ENCODE results near the gene ZFAND3.
"Not testable (repeated sequence)": the region's sequence is repeated elsewhere in the genome, so short reads cannot be mapped to it uniquely, and the experiment has no call there.

The ZFAND3 gene

GRCh38 chr6:37981626-37982025 is 162.1 kb downstream of the ZFAND3 start:
- no peak for DNase-seq (ENCODE audit: low read depth, low spot score)
- no peak overlapping the region for H3K4me3 ChIP-seq (ENCODE audit: low read length)

- no peak overlapping the region for H3K4me3 ChIP-seq (ENCODE audit: low read length)
- DNase-seq (ENCODE audit: low read depth, low spot score), result no peak
These were observed 162.8 kb downstream of the ZFAND3 start for GRCh38 chr6:37982317-37982716.

- no peak overlapping the region for H3K4me3 ChIP-seq (ENCODE audit: low read length)
- DNase-seq (ENCODE audit: low read depth, low spot score), result no peak
These were observed 164.4 kb downstream of the ZFAND3 start for GRCh38 chr6:37983720-37984501.

- H3K4me3 ChIP-seq (ENCODE audit: low read length), result no peak overlapping the region
- no peak for DNase-seq (ENCODE audit: low read depth, low spot score)
These were observed 165.1 kb downstream of the ZFAND3 start for GRCh38 chr6:37984578-37984977.

GRCh38 chr6:37985355-37985754 is 165.8 kb downstream of the ZFAND3 start:
- DNase-seq (ENCODE audit: low read depth, low spot score), result peak; percentile 79
- no peak overlapping the region for H3K4me3 ChIP-seq (ENCODE audit: low read length)

- H3K4me3 ChIP-seq (ENCODE audit: low read length), result no peak overlapping the region
- DNase-seq (ENCODE audit: low read depth, low spot score), result no peak
These were observed 167.5 kb downstream of the ZFAND3 start for GRCh38 chr6:37987018-37987417.

GRCh38 chr6:37987559-37987958 is 168.0 kb downstream of the ZFAND3 start:
- no peak for DNase-seq (ENCODE audit: low read depth, low spot score)

GRCh38 chr6:37988127-37988526 is 168.6 kb downstream of the ZFAND3 start:
- H3K4me3 ChIP-seq (ENCODE audit: low read length), result no peak overlapping the region
- no peak for DNase-seq (ENCODE audit: low read depth, low spot score)

More at GRCh38 chr6:37987559-37987958, 168.0 kb downstream of the ZFAND3 start:
- no peak overlapping the region for H3K4me3 ChIP-seq (ENCODE audit: low read length)

- H3K4me3 ChIP-seq (ENCODE audit: low read length), result no peak overlapping the region
- DNase-seq (ENCODE audit: low read depth, low spot score), result no peak
These were observed 169.2 kb downstream of the ZFAND3 start for GRCh38 chr6:37988696-37989095.

- H3K4me3 ChIP-seq (ENCODE audit: low read length), result no peak overlapping the region
- DNase-seq (ENCODE audit: low read depth, low spot score), result no peak
These were observed 171.4 kb downstream of the ZFAND3 start for GRCh38 chr6:37990762-37991525.

- no peak for DNase-seq (ENCODE audit: low read depth, low spot score)
These were observed 173.2 kb downstream of the ZFAND3 start for GRCh38 chr6:37992749-37993148.

GRCh38 chr6:37993194-37993593 is 173.7 kb downstream of the ZFAND3 start:
- DNase-seq (ENCODE audit: low read depth, low spot score); H3K4me3 ChIP-seq (ENCODE audit: low read length): not testable (repeated sequence)

More at GRCh38 chr6:37992749-37993148, 173.2 kb downstream of the ZFAND3 start:
- no peak overlapping the region for H3K4me3 ChIP-seq (ENCODE audit: low read length)

- H3K4me3 ChIP-seq (ENCODE audit: low read length), result no peak overlapping the region
- DNase-seq (ENCODE audit: low read depth, low spot score), result no peak
These were observed 174.1 kb downstream of the ZFAND3 start for GRCh38 chr6:37993596-37993995.

- no peak for DNase-seq (ENCODE audit: low read depth, low spot score)
- no peak overlapping the region for H3K4me3 ChIP-seq (ENCODE audit: low read length)
These were observed 174.7 kb downstream of the ZFAND3 start for GRCh38 chr6:37994223-37994622.

- H3K4me3 ChIP-seq (ENCODE audit: low read length), result no peak overlapping the region
- DNase-seq (ENCODE audit: low read depth, low spot score), result no peak
These were observed 178.8 kb downstream of the ZFAND3 start for GRCh38 chr6:37998366-37998765.

- H3K4me3 ChIP-seq (ENCODE audit: low read length), result no peak overlapping the region
- no peak for DNase-seq (ENCODE audit: low read depth, low spot score)
These were observed 181.9 kb downstream of the ZFAND3 start for GRCh38 chr6:38001386-38001785.

GRCh38 chr6:38004908-38005307 is 185.4 kb downstream of the ZFAND3 start:
- no peak overlapping the region for H3K4me3 ChIP-seq (ENCODE audit: low read length)
- DNase-seq (ENCODE audit: low read depth, low spot score), result no peak

- DNase-seq (ENCODE audit: low read depth, low spot score), result peak; percentile 1
- no peak overlapping the region for H3K4me3 ChIP-seq (ENCODE audit: low read length)
These were observed 192.4 kb downstream of the ZFAND3 start for GRCh38 chr6:38011937-38012336.

- no peak overlapping the region for H3K4me3 ChIP-seq (ENCODE audit: low read length)
- peak; percentile 56 for DNase-seq (ENCODE audit: low read depth, low spot score)
These were observed 193.0 kb downstream of the ZFAND3 start for GRCh38 chr6:38012573-38012972.

GRCh38 chr6:38015341-38015740 is 195.8 kb downstream of the ZFAND3 start:
- no peak for DNase-seq (ENCODE audit: low read depth, low spot score)

More at GRCh38 chr6:38015341-38015740, 195.8 kb downstream of the ZFAND3 start:
- no peak overlapping the region for H3K4me3 ChIP-seq (ENCODE audit: low read length)
